CD4-positive, alpha-beta T cell treated with Interleukin-15 for 1 hour (primary cell): ENCODE results near the gene DOCK1.

Experiments
- DNase-seq: peaks from one replicate; pipeline ENCODE4 v3.0.0-alpha.2; 2020

The DOCK1 gene

DNA sequence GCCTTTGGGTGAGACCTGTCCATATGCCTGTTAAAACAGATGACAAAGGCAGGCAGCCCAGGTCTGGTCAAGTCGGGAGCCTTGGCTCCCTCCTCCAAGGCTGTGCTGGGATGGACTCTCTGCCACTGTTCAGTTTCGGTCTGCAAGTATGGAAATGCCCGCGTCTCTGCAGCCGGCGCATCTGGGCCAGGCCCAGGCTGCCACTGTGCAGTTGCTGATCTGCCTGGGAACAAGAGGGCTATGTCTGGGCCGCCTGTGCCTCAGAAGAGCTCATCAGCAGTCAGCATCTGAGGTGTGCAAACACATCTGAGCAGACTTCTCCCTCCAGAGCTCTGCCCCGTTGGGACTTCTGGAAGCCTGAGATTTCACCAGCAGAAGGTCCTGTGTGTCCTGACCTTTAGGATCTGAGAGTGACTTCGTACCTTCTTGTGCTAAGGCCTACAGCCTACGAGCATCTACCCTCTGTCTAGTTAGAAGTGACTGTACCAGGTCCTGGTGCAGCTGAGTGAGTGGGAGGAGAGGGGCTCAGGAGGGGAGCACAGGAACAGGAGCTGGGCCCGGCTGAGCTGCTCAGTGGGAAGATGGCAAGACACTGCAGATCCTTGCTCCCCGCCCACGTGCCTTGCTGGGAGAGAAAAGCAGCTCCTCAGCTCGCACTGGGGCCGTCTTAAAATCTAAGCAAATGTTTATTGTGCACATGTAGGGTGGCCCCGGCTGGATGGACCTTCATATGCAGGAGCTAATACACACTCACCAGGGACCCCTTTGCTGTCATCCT, 50.9 kb downstream of the DOCK1 start:
- no peak for DNase-seq

DNA sequence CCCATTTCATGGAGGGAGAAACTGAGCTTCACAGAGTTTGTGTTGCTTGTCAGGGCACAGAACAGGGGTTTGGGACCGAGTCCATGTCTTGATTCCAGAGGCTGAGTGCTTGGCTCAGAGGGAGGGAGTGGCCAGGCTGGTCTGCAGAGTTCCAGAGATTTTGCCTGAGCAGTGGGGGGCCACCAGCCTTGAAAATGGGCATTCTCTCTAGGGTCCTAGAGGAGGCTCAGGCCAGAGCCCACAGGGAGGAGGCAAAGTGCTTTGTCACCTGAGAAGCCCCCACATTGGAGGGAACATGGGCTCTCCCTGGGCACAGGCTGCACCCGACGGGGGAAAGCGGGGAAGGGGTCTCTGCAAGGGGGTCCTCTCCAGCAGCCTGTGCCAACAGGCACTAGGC, 51.5 kb downstream of the DOCK1 start:
- DNase-seq = no peak

DNA sequence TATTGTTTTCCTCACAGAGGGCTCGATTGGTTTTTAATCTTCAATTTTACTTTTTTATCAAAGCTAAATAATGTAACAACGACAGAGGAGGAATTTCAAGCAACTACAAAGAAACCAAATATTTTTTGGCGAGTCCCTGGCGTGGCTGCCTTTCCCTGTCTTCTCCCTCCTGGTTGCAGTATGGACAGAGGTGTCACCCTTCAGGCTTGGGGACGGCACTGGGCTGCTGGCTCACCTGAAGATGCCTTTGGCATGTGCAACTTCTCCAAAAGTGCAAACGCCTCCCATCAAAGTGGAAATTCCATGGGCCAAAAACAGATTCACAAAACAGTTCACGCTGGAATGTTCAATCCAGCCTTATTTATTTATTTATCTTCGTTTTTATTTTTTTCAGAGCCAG, 51.9 kb downstream of the DOCK1 start:
- DNase-seq = no peak

GRCh38 chr10:126959431-126959830, 54.2 kb downstream of the DOCK1 start:
- no peak for DNase-seq

GRCh38 chr10:126959906-126960685, 54.9 kb downstream of the DOCK1 start:
- DNase-seq = no peak

- DNase-seq = no peak
Measured at GRCh38 chr10:126963354-126963753, 58.1 kb downstream of the DOCK1 start.

GRCh38 chr10:126964190-126964589, 59.0 kb downstream of the DOCK1 start:
- no peak for DNase-seq

DNA sequence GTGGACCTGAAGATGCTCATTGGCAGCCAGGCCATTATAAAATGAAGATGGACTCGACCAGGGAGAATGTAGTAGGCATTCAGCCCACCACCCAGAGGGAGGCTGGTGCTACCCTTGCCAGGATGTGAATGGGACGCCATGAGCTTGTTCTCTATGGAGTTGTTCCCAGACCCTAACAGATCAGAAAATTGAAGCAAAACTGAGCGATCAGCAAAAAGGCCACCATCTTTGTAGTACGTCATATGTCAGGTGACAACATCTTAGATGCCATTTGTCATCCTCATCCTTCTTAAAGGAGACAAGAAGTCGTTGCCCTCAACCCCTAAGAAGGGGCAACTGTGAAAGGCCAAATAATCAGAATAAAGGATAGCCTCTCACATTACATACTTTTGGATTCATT, 61.7 kb downstream of the DOCK1 start:
- no peak for DNase-seq

- no peak for DNase-seq
Measured at GRCh38 chr10:126969310-126969709, 64.1 kb downstream of the DOCK1 start.

GRCh38 chr10:126972635-126973414, 67.6 kb downstream of the DOCK1 start:
- no peak for DNase-seq

- no peak for DNase-seq
Measured at GRCh38 chr10:126975221-126975620, 70.0 kb downstream of the DOCK1 start.

DNA sequence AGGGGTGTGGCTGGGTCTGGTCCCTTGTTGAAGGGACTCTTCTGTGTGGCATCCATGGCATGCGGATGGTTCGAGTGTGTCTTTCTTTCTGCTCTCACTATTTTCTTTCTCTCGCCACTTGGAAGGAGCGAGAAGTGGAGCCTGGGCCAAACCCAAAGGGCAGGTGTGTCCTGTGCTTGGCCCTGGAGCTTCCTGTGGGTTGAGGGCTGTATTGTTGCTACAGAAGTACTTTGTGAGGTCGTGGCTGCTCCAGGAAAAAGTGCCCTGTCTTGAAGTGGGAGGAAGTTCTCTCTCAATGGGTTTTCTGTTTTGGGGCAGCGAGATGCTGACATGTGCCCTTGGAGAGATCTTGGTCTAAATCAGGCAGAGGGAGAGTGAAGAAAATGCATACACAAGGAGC, 72.0 kb downstream of the DOCK1 start:
- DNase-seq = no peak

DNA sequence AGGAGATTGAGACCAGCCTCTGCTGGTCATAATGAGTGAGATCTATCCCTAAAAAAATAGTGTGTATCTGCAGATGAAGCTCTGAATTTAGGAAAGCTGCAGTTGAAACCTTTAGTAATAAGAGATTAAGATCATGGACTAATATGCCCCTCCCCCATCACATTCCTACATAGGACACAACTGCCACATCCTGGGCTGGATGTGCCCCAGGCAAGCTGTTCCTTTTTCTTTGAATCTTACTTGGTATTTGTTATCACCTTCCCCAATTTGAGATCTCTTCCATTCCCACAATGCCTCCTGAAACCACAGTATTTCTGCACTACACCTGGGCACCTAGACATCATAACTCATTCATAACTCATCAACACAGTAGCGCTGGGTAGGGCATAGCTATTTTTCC, 74.1 kb downstream of the DOCK1 start:
- DNase-seq = no peak

DNA sequence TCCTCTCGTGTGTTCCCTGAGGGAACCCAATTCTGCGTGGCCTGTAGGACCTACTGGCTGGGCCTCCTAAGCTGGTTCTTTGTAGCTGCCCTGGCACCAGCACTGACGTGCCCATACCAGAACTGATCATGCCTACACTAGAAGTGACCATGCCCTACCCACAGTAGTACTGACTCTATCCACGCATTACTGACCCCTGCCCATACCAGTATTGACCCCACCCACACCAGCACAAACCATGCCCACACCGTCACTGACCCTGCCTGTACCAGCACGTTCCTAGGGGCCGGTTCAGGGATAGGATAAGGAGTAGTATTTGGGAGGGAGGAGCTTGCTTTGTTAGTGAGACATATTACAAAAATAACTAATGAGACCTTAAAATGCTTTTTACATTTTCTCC, 88.0 kb downstream of the DOCK1 start:
- DNase-seq = no peak

DNA sequence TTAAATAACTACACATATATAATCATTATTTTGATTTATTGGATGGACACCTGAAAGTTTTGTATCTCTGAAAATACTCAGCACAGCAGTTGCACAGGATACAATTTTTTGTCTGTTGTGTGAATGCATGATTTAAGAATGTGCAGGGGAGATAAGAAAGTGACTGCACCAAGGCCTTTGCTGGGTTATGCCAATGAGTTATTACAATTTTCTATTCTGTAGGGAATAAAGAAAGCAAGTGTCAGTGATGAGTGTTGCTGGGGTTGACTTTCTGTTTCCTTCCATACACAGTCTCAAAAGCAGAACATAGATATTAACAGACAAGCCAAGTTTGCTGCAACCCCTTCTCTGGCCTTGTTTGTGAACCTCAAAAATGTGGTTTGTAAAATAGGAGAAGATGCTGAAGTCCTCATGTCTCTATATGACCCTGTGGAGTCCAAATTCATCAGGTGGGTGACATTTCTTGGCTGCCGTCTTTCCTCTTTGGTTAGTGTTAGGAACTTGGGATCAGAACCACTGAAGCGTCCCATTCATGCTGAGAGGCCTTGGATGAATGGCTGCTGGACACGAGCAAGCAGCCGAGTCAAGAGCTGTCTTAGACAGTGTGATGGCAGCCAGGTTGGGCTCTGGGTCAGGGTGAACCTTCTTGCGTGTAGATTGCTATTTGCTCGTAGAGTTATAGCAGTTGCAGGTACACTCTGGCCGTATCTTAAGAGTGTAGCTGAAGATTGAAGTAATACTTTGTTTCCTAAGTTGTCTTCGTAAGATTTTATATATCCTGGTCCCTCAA, 92.8 kb downstream of the DOCK1 start:
- no peak for DNase-seq

DNA sequence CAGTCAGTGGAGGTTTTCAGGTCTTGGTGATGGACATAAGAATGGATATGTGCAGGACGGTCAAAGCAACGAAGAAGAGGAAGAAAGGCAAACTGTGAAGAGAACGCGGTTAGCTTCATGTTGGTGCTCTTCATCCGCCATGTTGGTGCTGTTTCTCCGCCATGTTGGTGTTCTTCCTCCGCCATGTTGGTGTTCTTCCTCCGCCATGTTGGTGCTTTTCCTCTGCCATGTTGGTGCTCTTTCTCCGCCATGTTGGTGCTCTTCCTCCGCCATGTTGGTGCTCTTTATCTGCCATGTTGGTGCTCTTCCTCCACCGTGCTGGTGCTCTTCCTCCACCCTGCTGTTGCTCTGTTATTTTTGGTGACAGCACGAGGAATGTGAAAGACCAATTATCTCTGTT, 95.4 kb downstream of the DOCK1 start:
- DNase-seq = no peak

DNA sequence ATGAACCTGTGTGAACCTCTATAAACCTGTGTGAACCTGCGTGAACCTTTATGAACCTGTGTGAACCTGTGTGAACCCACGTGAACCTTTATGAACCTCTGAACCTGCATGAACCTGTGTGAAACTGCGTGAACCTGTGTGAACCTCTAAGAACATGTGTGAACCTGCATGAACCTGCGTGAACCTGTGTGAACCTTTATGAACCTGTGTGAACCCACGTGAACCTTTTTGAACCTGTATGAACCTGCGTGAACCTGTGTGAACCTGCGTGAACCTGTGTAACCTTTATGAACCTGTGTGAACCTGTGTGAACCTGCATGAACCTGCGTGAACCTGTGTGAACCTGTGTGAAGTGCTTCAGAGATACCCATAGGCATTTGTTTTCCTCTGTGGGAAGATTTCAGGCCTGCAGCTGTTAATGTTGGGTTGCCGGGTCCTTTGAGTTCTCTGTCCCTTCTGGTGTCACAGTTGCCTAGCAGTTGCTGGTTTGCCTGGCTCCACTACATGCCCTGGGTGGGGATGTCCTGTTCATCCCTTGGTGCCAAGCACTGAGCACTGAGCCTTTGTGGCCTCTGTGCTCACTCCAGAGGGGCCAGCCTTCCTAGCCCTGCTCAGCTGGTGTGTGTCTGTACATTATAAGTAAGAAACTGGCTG, 97.9 kb downstream of the DOCK1 start:
- no peak for DNase-seq

GRCh38 chr10:127006453-127006852, 101.2 kb downstream of the DOCK1 start:
- DNase-seq = no peak

DNA sequence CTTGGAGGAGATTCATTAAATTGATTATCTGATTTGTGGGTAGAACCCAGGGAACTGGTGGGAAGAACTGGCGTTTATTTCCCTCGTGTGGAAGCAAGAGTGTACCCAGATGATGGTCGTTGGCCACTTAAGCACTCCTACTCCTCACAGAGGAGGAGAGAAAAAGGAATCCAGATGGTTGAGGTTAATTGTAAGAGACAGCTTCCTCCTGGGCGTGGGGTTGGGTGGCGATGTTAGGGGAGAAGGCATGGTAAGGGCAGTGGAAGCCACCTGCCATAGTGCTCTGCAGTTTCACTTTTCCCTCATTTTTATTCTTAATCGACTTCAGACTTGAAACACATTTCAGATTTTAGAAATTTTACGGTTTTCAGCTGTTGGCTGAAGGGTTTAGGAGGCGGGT, 104.1 kb downstream of the DOCK1 start:
- DNase-seq = no peak

GRCh38 chr10:127011174-127011573, 105.9 kb downstream of the DOCK1 start:
- DNase-seq = no peak

DNA sequence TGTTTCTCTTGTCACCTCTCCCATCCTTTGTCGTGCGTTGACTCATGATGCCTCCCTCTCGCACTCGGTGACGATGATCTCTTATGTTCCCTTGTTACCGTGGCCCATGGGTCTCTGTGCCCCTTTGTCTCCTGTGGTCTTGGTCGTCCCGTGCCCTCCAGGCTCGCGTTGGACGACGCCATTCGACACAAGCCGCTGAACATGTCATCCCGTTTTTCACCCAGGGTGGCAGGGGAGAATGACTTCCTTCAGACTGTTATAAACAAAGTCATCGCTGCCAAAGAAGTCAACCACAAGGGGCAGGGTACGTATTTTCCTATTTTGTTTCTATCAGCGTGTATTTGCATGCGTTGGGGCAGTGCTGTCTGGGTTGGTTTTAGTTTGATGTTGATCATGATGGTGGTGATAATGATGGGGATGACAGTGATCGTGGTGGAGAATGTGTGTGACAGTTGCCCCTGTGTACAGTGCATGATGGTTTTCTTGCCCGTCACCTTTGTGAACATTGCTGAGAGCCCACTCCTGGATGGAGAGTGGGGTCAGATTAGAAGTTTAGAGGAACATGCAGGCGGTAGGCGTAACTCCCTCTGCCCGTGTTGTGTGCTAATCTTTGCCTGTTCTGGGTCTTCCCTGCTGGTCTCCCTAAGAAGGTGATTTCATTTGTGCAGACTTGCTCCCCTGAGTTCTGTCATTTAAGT, 107.0 kb downstream of the DOCK1 start:
- DNase-seq = no peak

GRCh38 chr10:127012769-127013152, 107.5 kb downstream of the DOCK1 start:
- no peak for DNase-seq
